Astrocyte of the spinal cord (primary cell): Measurements from ENCODE around the gene ANAPC13.
A peak's percentile ranks its signal among the peaks of the same experiment; 100 is the strongest.

Experiments used
- DNase-seq: peaks from one replicate; pipeline ENCODE4 v3.0.0; 2011; ENCODE audit warnings: low read depth, low spot score
- H3K4me3 ChIP-seq: 2 replicates; pipeline ENCODE4 v1.5.1; 2011; ENCODE audit warnings: low read depth, mild to moderate bottlenecking, low read length, moderate library complexity
- in situ Hi-C: cut with HindIII; loops from 2 replicates; pipeline ENCODE4 v1.10.0; 2017; ENCODE audit warnings: low sequenced_read_pairs
- TF ChIP-seq, protein P1 (sequence below): IDR thresholded peaks from 2 replicates; pipeline ENCODE4 v1.5.1; 2012; ENCODE audit warnings: low read depth, mild to moderate bottlenecking, low read length, inconsistent platforms

Gene ANAPC13

DNA sequence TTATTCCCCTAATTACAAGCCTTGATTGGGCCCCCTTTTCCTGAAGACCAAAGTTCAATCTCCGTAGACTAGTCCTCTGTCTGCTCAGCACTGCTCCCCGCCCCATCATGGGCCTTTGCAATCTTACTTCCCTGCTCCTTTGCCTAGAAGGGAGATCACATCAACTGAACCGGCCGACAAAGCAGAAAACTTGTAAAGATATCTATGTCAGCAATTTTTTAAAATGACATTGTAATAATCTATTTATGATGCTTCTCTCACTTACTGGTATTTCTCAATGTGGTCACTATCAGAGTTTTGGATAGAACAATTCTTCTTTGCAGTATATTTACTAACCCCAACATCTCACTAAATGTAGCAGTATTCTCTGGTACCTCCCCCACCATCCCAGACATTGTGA, 17.3 kb downstream of the ANAPC13 start:
- H3K4me3 ChIP-seq, result no peak overlapping the region
- TF ChIP-seq, protein P1, sequence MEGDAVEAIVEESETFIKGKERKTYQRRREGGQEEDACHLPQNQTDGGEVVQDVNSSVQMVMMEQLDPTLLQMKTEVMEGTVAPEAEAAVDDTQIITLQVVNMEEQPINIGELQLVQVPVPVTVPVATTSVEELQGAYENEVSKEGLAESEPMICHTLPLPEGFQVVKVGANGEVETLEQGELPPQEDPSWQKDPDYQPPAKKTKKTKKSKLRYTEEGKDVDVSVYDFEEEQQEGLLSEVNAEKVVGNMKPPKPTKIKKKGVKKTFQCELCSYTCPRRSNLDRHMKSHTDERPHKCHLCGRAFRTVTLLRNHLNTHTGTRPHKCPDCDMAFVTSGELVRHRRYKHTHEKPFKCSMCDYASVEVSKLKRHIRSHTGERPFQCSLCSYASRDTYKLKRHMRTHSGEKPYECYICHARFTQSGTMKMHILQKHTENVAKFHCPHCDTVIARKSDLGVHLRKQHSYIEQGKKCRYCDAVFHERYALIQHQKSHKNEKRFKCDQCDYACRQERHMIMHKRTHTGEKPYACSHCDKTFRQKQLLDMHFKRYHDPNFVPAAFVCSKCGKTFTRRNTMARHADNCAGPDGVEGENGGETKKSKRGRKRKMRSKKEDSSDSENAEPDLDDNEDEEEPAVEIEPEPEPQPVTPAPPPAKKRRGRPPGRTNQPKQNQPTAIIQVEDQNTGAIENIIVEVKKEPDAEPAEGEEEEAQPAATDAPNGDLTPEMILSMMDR, result no peak
- no peak for DNase-seq
- in situ Hi-C loops, result no loop called here

GRCh38 chr3:134466331-134466730, 19.5 kb downstream of the ANAPC13 start:
- DNase-seq, result no peak
- TF ChIP-seq, protein P1, result no peak
- no peak overlapping the region for H3K4me3 ChIP-seq
- in situ Hi-C loops, result no loop called here

GRCh38 chr3:134464689-134465365, 21.0 kb downstream of the ANAPC13 start:
- no peak for DNase-seq
- TF ChIP-seq, protein P1, result peak; percentile 3
- in situ Hi-C loops, result no loop called here
- no peak overlapping the region for H3K4me3 ChIP-seq

GRCh38 chr3:134464064-134464688, 21.6 kb downstream of the ANAPC13 start:
- TF ChIP-seq, protein P1, result no peak
- H3K4me3 ChIP-seq, result no peak overlapping the region
- in situ Hi-C loops, result no loop called here
- DNase-seq, result peak; percentile 99

DNA sequence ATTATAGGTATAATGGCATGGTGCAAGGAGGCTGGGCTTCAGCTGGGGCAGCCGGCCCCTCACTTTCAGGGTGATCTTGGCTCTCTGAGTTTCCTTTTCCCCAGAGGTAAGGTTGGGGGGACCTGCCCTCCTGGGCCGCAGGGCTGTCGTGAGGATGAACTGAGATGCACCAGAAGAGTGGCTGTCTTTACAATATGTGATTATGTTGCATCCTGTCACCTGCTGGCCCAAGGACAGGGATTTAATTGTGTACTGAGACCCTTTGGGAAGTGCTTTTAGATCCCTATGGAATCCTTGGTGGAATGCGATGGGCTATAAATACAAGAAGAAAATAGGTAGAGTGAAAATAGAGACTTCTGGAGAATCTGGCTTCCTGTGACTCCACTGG, 22.1 kb downstream of the ANAPC13 start:
- no peak overlapping the region for H3K4me3 ChIP-seq
- in situ Hi-C loops, result no loop called here
- DNase-seq, result no peak
- TF ChIP-seq, protein P1, result no peak

- H3K4me3 ChIP-seq, result no peak overlapping the region
- TF ChIP-seq, protein P1, result no peak
- in situ Hi-C loops, result no loop called here
- peak; percentile 76 for DNase-seq
These were observed 23.3 kb downstream of the ANAPC13 start for GRCh38 chr3:134462331-134462941.
